ENCODE results near the gene GPR26. TPM values are rescaled to one million over a fixed set of nuclear protein-coding genes. Genes with fewer than 3 reads are reported as not detected.

The GPR26 gene
- polyA plus RNA-seq, 1 of the 3 experiments (the other 2 are of a cell fraction): not detected

GRCh38 chr10:123703195-123703790, 37.1 kb downstream of the GPR26 start:
- H3K36me3 ChIP-seq (replicated peaks in 1 of 2; ENCODE audit: control insufficient read depth in 1 of 2, insufficient read depth in 2 of 2, low read length in 1 of 2): no peaks in the 10 kb centered on the region
- ChIA-PET POLR2A (no interaction called here), CTCF (interaction anchor here (0.9 to 1.5 kb wide), 3 partner anchors 11 to 121 kb away, joined by 3 to 5 read pairs (median 3); no protein-coding TSS in a partner anchor)
- no peaks in the 10 kb centered on the region for H3K27me3 ChIP-seq (ENCODE audit: insufficient read depth)
- no peak overlapping the region for H2AFZ ChIP-seq (ENCODE audit: low read depth)
- DNase-seq: no peak
- no peak overlapping the region for H3K4me2 ChIP-seq
- no peak overlapping the region for H3K27ac ChIP-seq (ENCODE audit: low read depth in 2 of 2, low read length in 1 of 2)
- 36% methylated on average over 4 of the region's 6 CpGs for WGBS (ENCODE audit: low lambda C conversion rate)
- H3K9me2 ChIP-seq: no peaks in the 10 kb centered on the region
- no peaks in the 10 kb centered on the region for H3F3A ChIP-seq (replicated peaks; ENCODE audit: insufficient read depth)
- no peaks in the 10 kb centered on the region for H4K20me1 ChIP-seq (ENCODE audit: insufficient read depth)
- TF ChIP-seq SIN3A (IDR thresholded peaks at IDR 0.05; ENCODE audit: borderline replicate concordance, low read depth, low read length) (no peak), ELF1 (IDR thresholded peaks at IDR 0.05) (no peak), NRF1 (IDR thresholded peaks at IDR 0.05; ENCODE audit: low read depth, low read length) (no peak), MXI1 (IDR thresholded peaks at IDR 0.05; ENCODE audit: low read depth, low read length) (no peak), RAD21 (IDR thresholded peaks at IDR 0.05; ENCODE audit: low read length) (no peak), REST (IDR thresholded peaks at IDR 0.05; ENCODE audit: low read depth, low read length) (no peak), EZH2phosphoT487 (IDR thresholded peaks at IDR 0.05; ENCODE audit: borderline replicate concordance, low read depth) (no peak), ZBTB33 (IDR thresholded peaks at IDR 0.05; ENCODE audit: borderline replicate concordance, low read depth) (no peak), POLR2AphosphoS5 (IDR thresholded peaks at IDR 0.05; ENCODE audit: low read depth, low read length) (no peak), FOSL2 (IDR thresholded peaks at IDR 0.05; ENCODE audit: borderline replicate concordance, low read depth) (no peak), TAF1 (IDR thresholded peaks at IDR 0.05; ENCODE audit: borderline replicate concordance, low read depth, low read length) (no peak), RCOR1 (IDR thresholded peaks at IDR 0.05; ENCODE audit: low read length) (no peak), FOXM1 (IDR thresholded peaks at IDR 0.05; ENCODE audit: low read depth) (no peak), GATA2 (CRISPR knock-in tag; IDR thresholded peaks at IDR 0.05) (no peak), NFIC (IDR thresholded peaks at IDR 0.05; ENCODE audit: borderline replicate concordance) (no peak)
- no peaks in the 10 kb centered on the region for H3K79me2 ChIP-seq (ENCODE audit: insufficient read depth)
- H3K4me3 ChIP-seq (ENCODE audit: low read depth in 2 of 2, low read length in 1 of 2): no peak overlapping the region
- no peaks in the 10 kb centered on the region for H3K4me1 ChIP-seq (ENCODE audit: control insufficient read depth in 1 of 2, insufficient read depth in 2 of 2, low read depth in 1 of 2, low read length in 1 of 2)
- no peaks in the 10 kb centered on the region for H3K9me3 ChIP-seq
- no peak overlapping the region for H3K9ac ChIP-seq
